Adrenal gland (tissue), 5 donors: Measurements from ENCODE around the gene C1orf122.

ENCODE experiments used
- CTCF ChIP-seq, 6 experiments: fragments of 450-650 bp in 4 of 6; fragments of 200-600 bp in 2 of 6; sonication (generic) in 1 of 6; IDR thresholded peaks; 1 replicate in 5 of 6; 2 replicates in 1 of 6; pipeline versions ENCODE4 v1.5.1 to v1.8.0; 2016 to 2021; ENCODE audit warnings: antibody characterized with exemption in 6 of 6, mild to moderate bottlenecking in 2 of 6, moderate library complexity in 1 of 6
- POLR2A ChIP-seq, 2 donors: fragments of 450-650 bp; IDR thresholded peaks; one replicate each; pipeline ENCODE4 v1.6.1; 2017; ENCODE audit warnings: antibody characterized with exemption in 2 of 2, mild to moderate bottlenecking in 2 of 2, moderate library complexity in 1 of 2
- donor health status: DM: no; HTN: no; CAD: no.

GRCh38 chr1:37797750-37798345 lies 9.7 kb upstream of the C1orf122 start:
- TF ChIP-seq POLR2A (IDR thresholded peaks at IDR 0.05) (no peak), CTCF (IDR thresholded peaks at IDR 0.05) (no peak)
